T-cell (primary cell): ENCODE results near the gene CCDC149. TPM values are rescaled to one million over a fixed set of nuclear protein-coding genes. Genes with fewer than 3 reads are reported as not detected.

Source experiments
- ATAC-seq, 4 experiments: fragments of 200-7000 bp in 3 of 4; fragments of 150-1000 bp in 1 of 4; cut with Tn5 transposase; replicated peaks in 1 of 4; 1 replicate in 3 of 4; 2 replicates in 1 of 4; pipeline ENCODE4 v1.10.0; 2021; ENCODE audit warnings: moderate library complexity in 3 of 4, mild to moderate bottlenecking in 2 of 4, moderate number of reproducible peaks in 1 of 4
- CTCF ChIA-PET, 2 donors: fragments of 300-600 bp; sonication (Branson Sonifier 250); formaldehyde crosslinking; loops; one replicate each; lab custom pipeline; 2022; ENCODE audit warnings: antibody characterized with exemption in 2 of 2; lab: Charles Lee
- POLR2A ChIA-PET, 2 donors: fragments of 300-600 bp; sonication (Branson Sonifier 250); formaldehyde crosslinking; loops; one replicate each; lab custom pipeline; 2022; ENCODE audit warnings: antibody characterized with exemption in 2 of 2; lab: Charles Lee
- DNase-seq, 35 experiments: peaks; one replicate each; pipeline versions ENCODE4 v3.0.0 to v3.0.0-alpha.2; 2013 to 2023
- H3K27ac ChIP-seq: one replicate; pipeline ENCODE4 v1.5.1; 2013; ENCODE audit warnings: low read length
- H3K27me3 ChIP-seq, 2 experiments: replicated peaks in 1 of 2; 1 replicate in 1 of 2; 2 replicates in 1 of 2; pipeline versions ENCODE4 v1.6.1 to v1.7.0; 2013; ENCODE audit warnings: low read length in 1 of 2, mixed read lengths in 1 of 2; ENCODE audit not compliant: control insufficient read depth in 2 of 2, insufficient read depth in 2 of 2; ENCODE audit errors: extremely low read depth in 1 of 2
- H3K36me3 ChIP-seq, 2 donors: 1 replicate in 1 of 2; 2 replicates in 1 of 2; pipeline versions ENCODE4 v1.6.1 to v1.7.0; 2013; ENCODE audit warnings: low read length in 1 of 2; ENCODE audit not compliant: control insufficient read depth in 2 of 2, insufficient read depth in 1 of 2; ENCODE audit errors: extremely low read depth in 1 of 2
- H3K4me1 ChIP-seq, 2 experiments: 1 replicate in 1 of 2; 2 replicates in 1 of 2; pipeline versions ENCODE4 v1.6.1 to v1.7.0; 2013; ENCODE audit warnings: low read length in 2 of 2, mixed read lengths in 1 of 2; ENCODE audit not compliant: insufficient read depth in 2 of 2, control insufficient read depth in 1 of 2; ENCODE audit errors: extremely low read depth in 1 of 2
- H3K4me3 ChIP-seq, 2 donors: 1 replicate in 1 of 2; 2 replicates in 1 of 2; pipeline versions ENCODE4 v1.5.1 to v1.7.0; 2013; ENCODE audit warnings: mild to moderate bottlenecking in 2 of 2, low read length in 1 of 2, moderate library complexity in 1 of 2; ENCODE audit not compliant: control insufficient read depth in 1 of 2; ENCODE audit errors: extremely low read depth in 1 of 2
- H3K9me3 ChIP-seq: 2 replicates; pipeline ENCODE4 v1.7.0; 2013
- H3K27ac Mint-ChIP-seq, 2 donors: one replicate each; pipeline ENCODE4 v1.8.0; 2020 to 2021; ENCODE audit warnings: mild to moderate bottlenecking in 2 of 2, mixed read lengths in 2 of 2
- H3K27me3 Mint-ChIP-seq, 2 donors: one replicate each; pipeline ENCODE4 v1.8.0; 2021 to 2022; ENCODE audit warnings: mixed read lengths in 2 of 2
- H3K36me3 Mint-ChIP-seq: one replicate; pipeline ENCODE4 v1.8.0; 2021; ENCODE audit warnings: mixed read lengths
- H3K4me1 Mint-ChIP-seq, 3 donors: one replicate each; pipeline ENCODE4 v1.8.0; 2020 to 2022; ENCODE audit warnings: mixed read lengths in 3 of 3, mild to moderate bottlenecking in 1 of 3
- H3K4me3 Mint-ChIP-seq, 3 donors: one replicate each; pipeline ENCODE4 v1.8.0; 2020 to 2022; ENCODE audit warnings: mild to moderate bottlenecking in 3 of 3, mixed read lengths in 3 of 3, moderate library complexity in 3 of 3
- H3K9me3 Mint-ChIP-seq, 3 donors: one replicate each; pipeline ENCODE4 v1.8.0; 2020 to 2022; ENCODE audit warnings: mixed read lengths in 3 of 3
- WGBS: methylation state at CpG from one replicate; pipeline ENCODE4 v1.1.5; 2013; ENCODE audit warnings: missing lambda C conversion rate; ENCODE audit not compliant: insufficient coverage; 5-methylcytosine and 5-hydroxymethylcytosine counted together
- total RNA-seq, 35 experiments: library from RNA in 6 of 35; stranded (reverse) in 6 of 35; fragments of 120-200 nt in 1 of 35; gene quantifications; one replicate each; pipeline versions ENCODE4 v1.2.1 to v1.2.4 and lab custom pipeline; 2013 to 2026

CCDC149 gene
- total RNA-seq, 5 donors from 2014 or later (not counting 1 experiment from before 2014, with no cell fraction given): 0.20 to 0.41 (median 0.25) TPM; not detected in 2

GRCh38 chr4:24858026-24858425 lies 54.8 kb downstream of the CCDC149 start:
- Mint-ChIP-seq H3K4me1 (no peaks in the 10 kb centered on the region), H3K9me3 (peaks cover 5 to 9% (median 9%) of the 10 kb centered on the region in 3 donors), H3K4me3 (no peak overlapping the region), H3K27ac (no peak overlapping the region), H3K36me3 (no peaks in the 10 kb centered on the region), H3K27me3 (peaks cover 0 to 12% of the 10 kb centered on the region in 2 donors)
- ChIA-PET CTCF (no interaction called here), POLR2A (no interaction called here)
- DNase-seq: no peak
- Histone ChIP-seq H3K4me1 (no peaks in the 10 kb centered on the region), H3K36me3 (no peaks in the 10 kb centered on the region), H3K9me3 (no peaks in the 10 kb centered on the region), H3K27ac (no peak overlapping the region), H3K27me3 (no peaks in the 10 kb centered on the region), H3K4me3 (no peak overlapping the region)
- WGBS: no CpG with 5 or more reads among the region's 3 CpGs
- no peak for ATAC-seq

- no peak for ATAC-seq
- Mint-ChIP-seq H3K4me1 (no peaks in the 10 kb centered on the region), H3K9me3 (peaks cover 0 to 4% (median 3%) of the 10 kb centered on the region in 3 donors), H3K27ac (no peak overlapping the region), H3K36me3 (no peaks in the 10 kb centered on the region), H3K27me3 (peaks cover 0 to 12% of the 10 kb centered on the region in 2 donors), H3K4me3 (no peak overlapping the region)
- no peak for DNase-seq
- no peak overlapping the region for H3K4me3 ChIP-seq
- H3K9me3 ChIP-seq: no peaks in the 10 kb centered on the region
- H3K4me1 ChIP-seq: no peaks in the 10 kb centered on the region
- CTCF ChIA-PET: no interaction called here
- WGBS: 74% methylated on average over 9 of the region's 9 CpGs
- no peak overlapping the region for H3K27ac ChIP-seq
- POLR2A ChIA-PET: no interaction called here
- no peaks in the 10 kb centered on the region for H3K36me3 ChIP-seq
- no peaks in the 10 kb centered on the region for H3K27me3 ChIP-seq
These were observed 56.3 kb downstream of the CCDC149 start for GRCh38 chr4:24856586-24856985.

- no peaks in the 10 kb centered on the region for H3K36me3 Mint-ChIP-seq
- no peaks in the 10 kb centered on the region for H3K9me3 Mint-ChIP-seq
- WGBS: no CpG with 5 or more reads among the region's 2 CpGs
- DNase-seq: no peak
- ATAC-seq: no peak
- Histone ChIP-seq H3K4me3 (no peak overlapping the region), H3K9me3 (no peaks in the 10 kb centered on the region), H3K36me3 (no peaks in the 10 kb centered on the region), H3K4me1 (no peaks in the 10 kb centered on the region), H3K27me3 (no peaks in the 10 kb centered on the region), H3K27ac (no peak overlapping the region)
- H3K4me3 Mint-ChIP-seq: no peak overlapping the region
- CTCF ChIA-PET: no interaction called here
- H3K27ac Mint-ChIP-seq: no peak overlapping the region
- POLR2A ChIA-PET: no interaction called here
- peaks cover 0 to 12% of the 10 kb centered on the region in 2 donors for H3K27me3 Mint-ChIP-seq
- H3K4me1 Mint-ChIP-seq: no peaks in the 10 kb centered on the region
These were observed 57.1 kb downstream of the CCDC149 start for GRCh38 chr4:24855741-24856140.

GRCh38 chr4:24853142-24853541 lies 59.7 kb downstream of the CCDC149 start:
- H3K27me3 Mint-ChIP-seq: peaks cover 0 to 11% of the 10 kb centered on the region in 2 donors
- Histone ChIP-seq H3K4me1 (no peaks in the 10 kb centered on the region), H3K36me3 (no peaks in the 10 kb centered on the region), H3K9me3 (no peaks in the 10 kb centered on the region), H3K27me3 (no peaks in the 10 kb centered on the region), H3K4me3 (no peak overlapping the region), H3K27ac (no peak overlapping the region)
- WGBS: 100% methylated on average over 1 of the region's 5 CpGs
- no peaks in the 10 kb centered on the region for H3K4me1 Mint-ChIP-seq
- H3K27ac Mint-ChIP-seq: no peak overlapping the region
- H3K9me3 Mint-ChIP-seq: no peaks in the 10 kb centered on the region
- ChIA-PET CTCF (no interaction called here), POLR2A (no interaction called here)
- DNase-seq (no peak), ATAC-seq (no peak)
- H3K36me3 Mint-ChIP-seq: no peaks in the 10 kb centered on the region
- H3K4me3 Mint-ChIP-seq: no peak overlapping the region

- H3K4me3 ChIP-seq: no peak overlapping the region
- Mint-ChIP-seq H3K9me3 (no peaks in the 10 kb centered on the region), H3K27ac (no peak overlapping the region), H3K27me3 (peaks cover 0 to 5% of the 10 kb centered on the region in 2 donors), H3K4me3 (no peak overlapping the region), H3K36me3 (no peaks in the 10 kb centered on the region), H3K4me1 (no peaks in the 10 kb centered on the region)
- no peaks in the 10 kb centered on the region for H3K9me3 ChIP-seq
- no peak for ATAC-seq
- ChIA-PET POLR2A (no interaction called here), CTCF (no interaction called here)
- H3K4me1 ChIP-seq: no peaks in the 10 kb centered on the region
- WGBS: no CpG with 5 or more reads among the region's 1 CpG
- DNase-seq: no peak
- no peaks in the 10 kb centered on the region for H3K27me3 ChIP-seq
- H3K36me3 ChIP-seq: no peaks in the 10 kb centered on the region
- H3K27ac ChIP-seq: no peak overlapping the region
These were observed 62.2 kb downstream of the CCDC149 start for GRCh38 chr4:24850674-24851073.

GRCh38 chr4:24849756-24850155 lies 63.1 kb downstream of the CCDC149 start:
- H3K4me3 ChIP-seq: no peak overlapping the region
- no peaks in the 10 kb centered on the region for H3K4me1 Mint-ChIP-seq
- ChIA-PET POLR2A (no interaction called here), CTCF (no interaction called here)
- DNase-seq (no peak), ATAC-seq (no peak)
- no peaks in the 10 kb centered on the region for H3K9me3 ChIP-seq
- H3K27me3 Mint-ChIP-seq: peaks cover 0 to 5% of the 10 kb centered on the region in 2 donors
- H3K27ac Mint-ChIP-seq: no peak overlapping the region
- H3K27ac ChIP-seq: no peak overlapping the region
- H3K36me3 Mint-ChIP-seq: no peaks in the 10 kb centered on the region
- H3K4me3 Mint-ChIP-seq: no peak overlapping the region
- no peaks in the 10 kb centered on the region for H3K9me3 Mint-ChIP-seq
- no peaks in the 10 kb centered on the region for H3K27me3 ChIP-seq
- no peaks in the 10 kb centered on the region for H3K4me1 ChIP-seq
- no peaks in the 10 kb centered on the region for H3K36me3 ChIP-seq
- WGBS: 94% methylated on average over 2 of the region's 2 CpGs

- WGBS: 43% methylated on average over 1 of the region's 4 CpGs
- Mint-ChIP-seq H3K9me3 (no peaks in the 10 kb centered on the region), H3K27ac (no peak overlapping the region), H3K36me3 (no peaks in the 10 kb centered on the region), H3K4me3 (no peak overlapping the region), H3K4me1 (no peaks in the 10 kb centered on the region), H3K27me3 (peaks cover 0 to 5% of the 10 kb centered on the region in 2 donors)
- H3K4me1 ChIP-seq: no peaks in the 10 kb centered on the region
- ATAC-seq (no peak), DNase-seq (no peak)
- H3K9me3 ChIP-seq: no peaks in the 10 kb centered on the region
- CTCF ChIA-PET: no interaction called here
- no peak overlapping the region for H3K4me3 ChIP-seq
- H3K27me3 ChIP-seq: no peaks in the 10 kb centered on the region
- POLR2A ChIA-PET: no interaction called here
- no peak overlapping the region for H3K27ac ChIP-seq
- H3K36me3 ChIP-seq: no peaks in the 10 kb centered on the region
These were observed 63.5 kb downstream of the CCDC149 start for GRCh38 chr4:24849351-24849750.
